NT2/D1 (cell line): ENCODE results near the gene NOTCH2.

Source experiments
- SUZ12 ChIP-seq: IDR thresholded peaks from 2 replicates; pipeline ENCODE4 v1.6.1; 2011; ENCODE audit not compliant: insufficient read length, insufficient read depth; ENCODE audit errors: extremely low read depth
- YY1 ChIP-seq: IDR thresholded peaks from 2 replicates; pipeline ENCODE4 v1.6.1; 2011; ENCODE audit not compliant: insufficient read length, insufficient read depth
- ZNF274 ChIP-seq: IDR thresholded peaks from 2 replicates; pipeline ENCODE4 v1.6.1; 2011; ENCODE audit warnings: mild to moderate bottlenecking, low read depth, low read length

DNA sequence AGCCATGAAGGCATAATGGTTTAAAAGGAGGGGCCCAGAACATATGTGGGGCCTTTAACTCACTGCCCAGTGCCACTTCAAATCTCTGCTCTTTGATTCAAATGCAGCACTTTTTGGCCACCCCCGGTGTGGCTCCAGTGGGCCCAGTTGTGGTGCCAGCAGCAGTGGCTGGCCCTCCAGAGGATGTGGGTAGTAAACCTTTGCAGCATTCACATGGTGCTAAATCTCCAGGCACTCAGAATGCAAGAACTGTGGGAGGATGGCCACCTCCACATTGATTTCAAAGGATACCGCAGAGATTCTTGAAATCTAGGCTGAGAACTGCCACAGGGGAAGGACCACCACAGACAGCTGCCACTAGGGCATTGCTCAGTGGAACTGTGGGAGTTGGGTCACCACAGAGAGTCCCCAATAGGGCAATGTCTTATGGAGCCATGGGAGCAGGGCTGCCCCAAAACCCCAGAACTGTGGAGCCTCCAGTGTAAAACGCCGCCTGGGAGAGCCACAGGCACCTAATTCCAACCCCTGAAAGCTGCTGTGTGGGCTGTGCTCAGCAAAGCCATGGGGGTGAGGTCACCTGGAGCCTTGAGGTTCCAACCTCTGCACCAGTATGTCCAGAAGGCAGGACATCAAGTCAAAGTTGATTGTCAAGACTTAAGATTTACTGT lies 166.6 kb downstream of the NOTCH2 start:
- TF ChIP-seq SUZ12 (no peak), YY1 (no peak), ZNF274 (no peak)
